Stimulated activated CD8-positive, alpha-beta memory T cell treated with anti-CD3 and anti-CD28 coated beads, Interleukin-7, amount 100 ng/mL, for 4 hours (primary cell): ENCODE data around the gene TNKS2.
A peak's percentile ranks its signal among the peaks of the same experiment; 100 is the strongest.
"Not testable (repeated sequence)": the region's sequence is repeated elsewhere in the genome, so short reads cannot be mapped to it uniquely, and the experiment has no call there.

Source experiments
- DNase-seq, 2 donors: peaks; one replicate each; pipeline ENCODE4 v3.0.0-alpha.2; 2020; ENCODE audit warnings: low read depth in 2 of 2

The TNKS2 gene

DNA sequence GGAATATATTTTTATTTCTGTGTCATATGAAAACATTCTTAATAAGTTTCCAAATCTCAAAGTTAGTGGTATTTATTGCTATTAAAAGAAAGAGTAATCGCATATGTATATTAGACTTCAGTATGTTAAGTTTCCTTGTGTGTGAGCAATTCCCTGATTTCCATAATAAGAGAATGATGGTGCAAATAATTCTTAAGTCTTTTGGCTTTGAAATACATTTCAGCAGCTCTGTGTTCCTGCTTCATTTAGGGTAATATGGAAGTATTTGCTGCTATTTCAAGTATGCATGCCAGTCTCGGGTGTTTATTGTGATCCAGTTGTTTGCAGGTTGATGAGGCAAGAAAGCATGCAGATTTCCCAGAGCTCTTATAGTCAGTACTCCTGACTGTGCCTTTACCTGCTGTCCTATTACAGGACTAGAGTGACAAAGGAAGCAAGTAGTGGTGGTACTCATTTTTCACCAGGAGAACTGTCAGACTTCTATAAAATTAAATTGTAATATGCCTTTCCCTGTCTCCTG is 67.4 kb downstream of the TNKS2 start:
- DNase-seq, result no peak

DNA sequence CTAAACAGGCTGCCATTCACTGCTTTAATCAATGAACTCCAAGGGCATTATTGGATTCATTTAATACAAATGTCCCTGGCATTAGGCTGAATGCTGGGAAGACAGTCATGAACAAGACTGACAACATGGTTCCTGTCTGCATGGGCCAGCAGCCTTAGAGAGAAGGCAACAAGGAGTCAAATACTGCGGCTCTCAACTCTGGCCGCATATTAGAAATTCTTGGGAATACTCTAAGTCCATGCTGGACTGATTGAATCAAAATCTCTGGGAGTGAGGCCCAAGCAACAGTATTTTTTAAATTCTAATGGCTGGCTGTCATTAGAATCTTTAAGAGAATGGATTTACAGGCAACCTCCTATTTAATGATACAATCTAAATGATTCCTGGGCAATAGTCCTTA is 76.9 kb downstream of the TNKS2 start:
- DNase-seq, result no peak

DNA sequence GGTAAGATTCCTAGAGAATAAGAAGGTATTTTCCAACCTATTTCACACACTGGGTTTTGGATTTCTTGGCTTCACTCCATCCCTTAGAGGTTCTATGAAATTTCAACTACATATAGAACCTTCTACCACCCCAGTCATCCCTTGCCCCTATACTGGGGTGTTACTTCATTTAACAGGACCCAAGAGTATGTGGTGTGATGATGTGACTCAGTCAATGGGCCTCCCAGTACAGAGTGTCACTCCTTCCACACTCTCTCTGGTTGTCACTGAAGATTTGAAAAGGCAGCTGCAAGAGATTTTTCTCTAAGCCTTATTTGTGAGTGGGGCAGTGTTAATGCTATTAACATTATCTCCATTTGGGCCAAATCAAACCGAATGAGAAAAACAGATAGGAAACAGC is 77.6 kb downstream of the TNKS2 start:
- no peak for DNase-seq

DNA sequence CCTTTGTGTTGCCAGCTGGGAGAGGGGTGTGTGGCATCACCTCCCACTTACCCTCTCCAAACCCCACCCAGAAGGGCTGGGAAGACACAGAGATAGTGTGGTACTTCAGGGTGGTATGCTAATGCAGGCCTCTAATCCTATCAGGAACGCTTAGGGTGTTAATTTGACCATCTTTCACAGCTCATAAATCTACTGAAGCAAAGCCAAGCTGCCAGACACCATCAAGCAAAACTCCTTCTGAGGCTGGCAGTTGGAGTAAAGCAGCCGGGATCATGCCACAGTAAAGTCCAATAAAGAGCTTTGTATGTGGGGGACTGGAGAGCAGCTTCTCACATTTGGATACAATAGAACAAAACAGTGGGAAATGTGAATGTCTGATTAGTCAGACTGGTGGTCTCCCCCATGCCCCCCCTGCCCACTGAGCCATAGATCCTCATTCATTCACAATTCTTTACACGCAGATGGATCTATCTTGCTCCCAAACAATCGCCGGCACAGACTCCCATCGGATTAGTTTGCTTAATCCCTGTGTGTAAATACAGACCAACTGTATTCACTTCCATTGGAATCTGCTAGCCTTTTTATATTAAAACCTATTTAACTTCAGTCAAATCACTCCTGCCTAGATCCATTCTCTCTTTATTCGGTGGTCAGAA is 81.4 kb downstream of the TNKS2 start:
- DNase-seq, result no peak

DNA sequence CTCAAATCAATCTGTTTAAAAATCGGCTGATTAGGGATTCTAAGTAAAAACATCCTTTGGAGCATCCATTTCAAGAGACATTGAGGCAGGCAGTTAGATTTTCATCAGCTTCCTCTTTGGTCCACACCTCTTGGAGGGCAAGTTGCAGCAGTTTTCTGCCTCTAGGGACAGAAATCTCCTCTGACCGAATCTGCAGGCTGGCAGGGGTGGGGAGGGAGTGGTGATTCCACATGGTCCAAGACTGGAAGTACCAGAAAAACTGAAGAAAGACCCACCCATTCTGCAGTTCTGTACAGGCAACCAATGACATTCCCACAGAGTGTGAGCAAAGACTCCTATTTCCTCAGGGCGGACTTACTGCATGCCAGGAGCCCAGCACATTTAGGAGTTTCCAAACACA is 82.1 kb downstream of the TNKS2 start:
- no peak for DNase-seq

DNA sequence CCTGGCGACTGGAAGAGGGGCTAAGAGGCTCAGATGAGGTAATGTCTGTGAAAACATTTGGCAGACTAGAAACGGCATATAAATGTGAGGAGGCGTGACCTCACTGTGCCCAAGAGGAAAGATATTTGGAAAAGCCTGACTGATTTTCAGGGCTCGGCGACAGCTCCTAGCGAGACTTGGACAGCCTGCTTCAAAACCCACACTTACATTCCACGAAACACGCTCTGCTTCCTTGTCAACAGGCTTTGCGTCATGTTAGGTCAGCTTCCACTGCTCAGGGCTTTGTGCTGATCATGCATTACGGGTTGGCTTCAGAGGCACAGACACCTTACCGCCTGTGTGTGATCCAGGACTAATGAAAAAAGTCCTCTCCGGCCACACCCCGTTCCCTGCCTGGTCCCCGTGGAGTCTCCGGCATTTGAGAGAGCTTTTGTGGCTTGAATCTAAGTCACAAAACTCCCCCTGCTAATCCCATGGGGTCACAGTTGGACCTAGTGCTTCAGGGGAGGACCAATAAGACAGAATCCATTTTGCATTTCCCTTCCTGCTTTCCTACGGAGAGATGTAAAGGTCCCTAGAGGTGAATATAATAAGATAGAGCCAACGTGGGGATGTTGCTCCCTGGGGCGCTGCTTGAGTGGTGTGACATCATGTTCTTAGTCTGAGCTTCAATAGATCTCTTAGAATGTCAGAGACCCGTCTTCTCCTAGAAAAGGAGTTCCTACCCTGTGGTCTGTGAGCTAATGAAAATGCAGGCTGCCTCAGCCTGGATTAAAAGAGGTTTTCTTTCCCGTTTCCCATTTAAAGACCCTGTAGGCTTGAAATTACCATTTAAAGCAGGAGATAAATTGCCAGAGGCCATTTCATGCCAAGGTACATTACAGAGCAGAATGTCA is 85.6 kb downstream of the TNKS2 start:
- no peak for DNase-seq

DNA sequence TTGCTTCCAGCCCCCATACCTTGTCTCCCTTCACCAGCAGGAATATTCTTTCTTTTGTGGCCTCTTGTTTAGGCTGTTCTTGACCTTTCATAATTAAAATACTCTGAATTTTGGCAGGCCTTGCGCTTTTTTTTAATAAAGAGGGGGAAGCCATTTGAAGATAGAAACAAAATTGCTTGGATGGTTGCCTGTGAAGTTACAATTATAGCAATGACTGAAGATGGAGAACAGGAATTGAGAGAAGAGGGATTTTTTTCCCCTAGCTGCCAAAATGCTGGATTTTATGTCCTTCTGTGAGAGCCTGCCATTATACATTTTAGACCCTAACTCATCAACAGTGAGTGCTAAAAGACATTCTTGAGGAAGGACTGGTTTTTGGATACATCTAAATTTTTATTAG is 86.3 kb downstream of the TNKS2 start:
- DNase-seq, result no peak

DNA sequence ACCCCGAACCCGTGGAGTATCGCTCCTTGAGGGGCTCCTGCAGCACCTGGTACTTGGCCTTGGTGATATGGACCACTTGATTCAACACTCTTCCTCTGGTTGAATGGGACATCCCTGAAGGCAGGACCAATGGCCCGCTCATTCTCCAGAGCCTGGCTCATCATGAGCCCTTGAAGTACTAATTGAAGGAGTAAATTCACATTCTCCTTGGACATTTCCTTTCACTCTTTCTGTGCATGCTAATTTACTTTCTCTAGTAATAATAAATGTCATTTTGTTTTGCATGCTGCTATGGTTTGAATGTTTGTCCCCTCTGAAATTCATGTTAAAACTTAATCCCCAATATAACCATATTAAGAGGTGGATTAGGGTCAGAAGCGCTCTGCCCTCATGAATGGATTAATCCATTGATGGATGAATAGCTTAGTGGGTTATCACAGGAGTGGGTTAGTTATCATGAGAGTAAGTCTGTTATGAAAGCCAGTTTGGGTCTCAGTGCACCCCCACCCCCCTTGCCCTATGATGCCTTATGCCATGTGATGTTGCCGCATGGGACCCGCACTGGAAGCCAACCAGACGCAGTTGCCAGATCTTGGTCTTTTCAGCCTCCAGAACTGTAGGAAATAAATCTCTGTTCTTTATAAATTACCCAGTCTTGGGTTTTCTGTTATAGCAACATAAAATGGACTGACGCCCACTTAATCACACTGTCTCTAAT is 87.3 kb downstream of the TNKS2 start:
- DNase-seq, result no peak

DNA sequence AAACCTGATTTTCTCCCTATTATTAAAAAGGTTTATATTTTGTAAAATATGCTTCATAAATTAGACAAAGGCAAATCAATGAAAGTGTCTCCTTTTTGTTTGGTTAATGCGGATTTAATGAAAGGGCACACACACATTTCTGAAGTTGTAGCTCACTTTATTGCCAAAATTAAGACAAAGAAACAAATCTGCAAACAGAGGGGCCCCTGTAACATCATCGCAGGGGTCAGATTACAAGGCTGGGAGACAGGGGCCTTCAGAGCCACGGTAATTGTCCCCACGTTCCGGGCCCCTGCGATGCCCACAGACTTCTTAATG is 88.7 kb downstream of the TNKS2 start:
- no peak for DNase-seq

DNA sequence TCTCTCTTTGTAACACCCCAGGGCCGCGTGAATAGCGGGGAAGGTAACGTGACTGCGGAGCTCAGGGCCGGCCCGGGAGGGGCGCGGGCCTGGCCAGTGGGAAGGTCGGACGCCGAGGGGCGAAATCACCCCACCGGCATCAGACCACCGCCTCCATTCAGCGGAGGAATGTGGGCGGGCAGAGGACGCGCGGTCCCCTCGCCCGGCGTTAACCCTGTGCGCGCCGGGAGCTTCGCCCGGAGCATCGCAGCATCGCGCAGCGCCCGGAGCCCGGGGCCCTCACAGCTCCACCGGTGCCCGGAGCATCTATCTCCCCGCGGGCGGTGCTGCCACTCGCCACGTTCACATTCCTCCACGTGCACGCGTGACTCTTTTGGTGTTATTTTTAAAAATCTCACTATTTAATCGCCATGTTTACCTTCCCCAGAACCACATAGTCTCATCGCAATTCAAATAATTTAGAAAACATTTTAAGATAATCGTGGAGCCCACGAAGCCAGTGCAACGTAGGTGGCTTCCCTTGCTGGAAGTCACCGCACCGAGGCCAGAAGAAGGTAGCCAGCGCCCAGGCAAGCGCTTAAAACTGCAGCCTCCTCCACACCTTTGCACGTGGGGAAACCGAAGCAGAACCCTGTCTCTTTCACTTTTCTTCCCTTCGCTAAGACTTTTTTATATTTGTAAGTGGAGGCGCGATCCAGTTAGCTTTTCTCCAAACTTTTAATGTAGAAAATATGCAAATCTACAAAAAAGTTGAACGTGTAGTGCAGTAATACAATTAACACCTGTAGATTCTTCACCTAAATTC is 89.2 kb downstream of the TNKS2 start:
- peak in 1 of 2 donors; percentile 15 for DNase-seq

DNA sequence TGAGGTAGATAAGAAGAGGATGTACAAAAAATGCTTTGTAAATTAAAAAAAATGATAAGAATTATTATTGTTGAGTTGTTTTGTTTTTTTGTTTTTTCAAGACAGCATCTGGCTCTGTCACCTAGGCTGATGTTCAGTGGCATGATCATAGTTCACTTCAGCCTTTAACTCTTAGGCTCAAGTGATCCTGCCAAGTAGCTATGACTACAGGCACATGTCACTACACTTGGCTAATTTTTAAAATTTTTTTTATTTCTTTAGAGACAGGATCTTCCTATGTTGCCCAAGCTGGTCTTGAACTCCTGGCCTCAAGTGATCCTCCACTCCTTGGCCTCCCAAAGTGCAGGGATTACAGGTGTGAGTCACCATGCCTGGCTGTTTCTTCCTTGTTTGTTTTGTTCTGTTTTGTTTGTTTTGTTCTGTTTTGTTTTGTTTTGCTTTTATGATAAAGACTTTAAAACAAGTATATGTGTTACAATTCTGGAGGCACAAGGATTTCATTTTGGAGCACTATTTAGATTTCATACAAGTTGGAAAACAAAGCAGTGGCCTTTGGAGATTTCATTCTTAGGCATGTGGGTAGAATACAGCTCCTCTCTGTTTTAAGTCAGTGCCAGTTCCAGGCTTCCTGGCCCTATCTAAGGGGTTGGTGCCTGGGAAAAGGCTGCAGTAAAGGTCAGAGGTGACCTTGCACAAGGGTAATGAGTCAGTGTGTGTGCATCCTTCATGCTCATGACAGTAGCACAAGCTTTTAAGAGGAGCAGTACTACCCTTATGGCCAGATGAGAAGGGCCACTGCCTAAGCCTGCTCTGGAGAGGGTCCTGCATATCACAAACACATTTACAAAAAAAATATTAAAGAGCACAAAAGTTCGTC is 93.1 kb downstream of the TNKS2 start:
- no peak for DNase-seq

DNA sequence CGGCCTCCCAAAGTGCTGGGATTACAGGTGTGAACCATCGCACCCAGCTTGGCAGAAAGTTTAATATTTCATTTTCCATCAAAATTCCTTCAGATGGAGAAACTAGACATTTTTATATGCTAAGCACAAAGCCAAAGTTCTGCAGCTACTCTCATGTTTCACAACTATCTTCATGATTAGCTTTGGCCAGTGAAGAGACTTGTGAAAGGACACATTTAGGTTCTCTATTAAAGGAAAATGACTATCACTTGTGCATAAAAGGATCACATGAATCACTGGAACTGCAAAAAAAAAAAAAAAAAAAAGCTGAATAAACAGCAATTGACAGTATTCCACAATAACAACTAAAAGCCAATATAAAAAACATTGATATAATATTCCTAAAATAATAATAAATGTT is 94.8 kb downstream of the TNKS2 start:
- DNase-seq, result no peak

DNA sequence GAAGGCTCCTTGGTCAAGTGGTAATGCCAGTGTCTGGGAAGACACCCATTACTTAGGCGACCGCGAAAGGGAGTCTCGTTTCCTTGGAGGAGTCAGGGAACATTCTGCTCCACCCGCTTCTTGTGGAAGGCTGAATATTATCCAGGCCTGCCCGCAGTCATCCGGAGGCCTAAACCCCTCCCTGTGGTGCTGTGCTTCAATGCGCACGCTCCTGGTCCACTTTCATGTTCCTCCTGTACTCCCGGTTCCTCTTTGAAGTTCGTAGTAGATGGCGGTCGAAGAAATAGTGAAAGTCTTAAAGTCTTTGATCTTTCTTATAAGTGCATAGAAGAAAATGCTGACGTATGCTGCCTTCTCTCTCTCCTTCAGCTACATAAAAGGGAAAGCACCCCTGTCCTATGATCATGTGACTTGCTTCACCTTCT is 96.0 kb downstream of the TNKS2 start:
- DNase-seq, result not testable (repeated sequence)

DNA sequence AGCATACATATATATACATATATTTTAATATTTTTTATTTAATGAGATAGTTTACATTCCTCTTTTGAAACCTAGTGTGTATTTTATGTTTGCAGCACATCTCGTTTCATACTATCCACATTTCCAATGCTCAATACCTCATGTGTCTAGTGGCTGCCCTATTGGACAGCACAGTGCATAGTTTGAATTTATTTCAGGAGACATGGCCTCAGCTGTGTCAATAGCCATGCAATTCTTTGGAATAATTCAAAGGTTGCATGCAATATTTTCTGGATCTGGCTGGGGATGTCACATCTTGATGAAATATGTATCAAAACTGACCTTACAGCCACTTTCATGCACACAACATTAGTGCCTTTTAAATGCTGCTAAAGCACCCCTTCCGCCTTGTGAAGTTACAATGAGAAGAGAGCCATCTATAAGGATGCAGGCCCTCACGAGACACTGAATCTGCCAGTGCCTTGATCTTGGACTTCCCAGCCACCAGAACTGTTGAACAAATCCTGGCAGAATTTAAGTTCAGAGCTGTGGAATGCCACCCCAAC is 98.1 kb downstream of the TNKS2 start:
- no peak for DNase-seq

DNA sequence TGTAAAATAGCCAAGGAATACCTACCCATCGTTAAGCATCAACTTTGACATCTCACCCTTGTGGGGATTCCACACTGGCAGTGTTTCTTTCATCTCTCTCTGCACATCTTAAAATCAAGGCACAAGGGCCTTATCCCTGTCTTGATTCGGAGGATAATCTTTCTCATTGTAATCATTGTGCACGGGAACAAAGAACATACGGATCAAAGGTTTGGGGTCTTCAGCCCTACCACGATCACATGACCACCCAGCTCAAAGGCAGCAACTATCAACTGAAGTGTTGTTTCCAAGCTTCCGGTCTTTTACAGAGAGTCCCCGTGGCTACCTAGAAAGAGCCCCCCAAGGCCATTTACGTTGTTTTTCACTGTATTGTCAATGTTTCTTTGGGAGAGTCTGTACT is 99.2 kb downstream of the TNKS2 start:
- DNase-seq, result no peak

DNA sequence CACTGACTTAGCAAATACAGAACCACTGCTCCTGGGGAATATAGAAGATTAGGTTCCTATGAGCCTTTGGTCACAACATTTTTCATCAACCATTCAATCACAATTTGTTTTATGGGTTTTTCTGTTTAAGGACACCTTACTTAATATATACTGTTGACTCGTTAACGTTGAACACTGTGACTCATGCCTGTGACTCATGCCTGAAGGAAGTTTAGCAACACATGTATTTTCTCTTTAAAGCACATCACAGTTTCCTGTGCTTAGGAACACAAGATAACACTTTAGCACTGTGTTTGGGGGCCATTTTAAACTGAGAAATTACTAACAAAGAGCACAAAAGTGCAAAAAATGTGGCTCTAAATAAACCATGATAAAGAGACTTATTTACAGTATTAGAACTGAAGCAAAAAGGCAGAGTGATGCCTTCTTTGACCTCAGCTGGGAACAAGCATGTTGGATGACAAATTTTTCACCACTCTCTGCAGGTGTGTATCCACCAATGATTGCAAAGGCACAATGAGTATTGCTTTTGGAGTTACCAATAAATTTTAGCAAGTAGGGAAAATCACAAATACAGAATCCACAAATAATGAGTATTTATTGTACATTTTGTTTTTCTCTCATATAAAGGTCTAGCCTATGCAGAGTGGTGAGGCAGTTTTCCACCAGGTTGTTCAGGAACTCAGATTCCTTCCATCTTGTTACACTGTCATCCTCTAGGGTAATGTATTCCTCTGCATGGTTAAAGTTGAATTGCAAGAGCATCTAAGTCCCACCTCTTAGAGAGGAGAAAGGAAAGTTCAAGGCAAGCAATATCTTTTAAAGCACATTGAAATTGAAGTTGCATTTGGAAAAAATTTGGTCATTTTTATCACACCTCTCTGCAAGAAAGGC is 103.8 kb downstream of the TNKS2 start:
- peak; percentile 43 to 66 for DNase-seq

DNA sequence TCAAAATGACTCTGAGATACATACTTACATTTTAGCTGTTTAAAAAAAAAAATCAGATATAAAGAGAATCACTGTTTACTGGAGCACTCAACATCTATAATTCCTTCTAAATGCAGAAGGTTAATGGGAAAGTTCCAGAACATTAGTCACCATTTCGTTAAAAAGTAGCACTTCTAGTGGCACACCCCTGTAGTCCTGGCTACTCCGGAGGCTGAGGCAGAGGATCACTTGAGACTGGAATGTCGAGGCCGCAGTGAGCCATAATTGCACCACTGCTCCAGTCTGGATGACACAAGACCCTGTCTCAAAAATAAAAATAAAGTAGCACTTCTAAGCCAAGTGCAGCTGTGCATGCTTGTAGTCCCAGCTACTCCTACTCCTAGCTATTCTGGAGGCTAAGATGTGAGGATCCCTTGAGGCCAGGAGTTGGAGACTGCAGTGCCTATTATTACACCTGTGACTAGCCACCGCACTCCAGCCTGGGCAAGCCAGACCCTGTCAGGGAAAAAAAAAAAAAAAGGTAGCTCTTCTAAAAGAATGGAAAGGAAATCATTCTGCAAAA is 108.9 kb downstream of the TNKS2 start:
- no peak for DNase-seq

DNA sequence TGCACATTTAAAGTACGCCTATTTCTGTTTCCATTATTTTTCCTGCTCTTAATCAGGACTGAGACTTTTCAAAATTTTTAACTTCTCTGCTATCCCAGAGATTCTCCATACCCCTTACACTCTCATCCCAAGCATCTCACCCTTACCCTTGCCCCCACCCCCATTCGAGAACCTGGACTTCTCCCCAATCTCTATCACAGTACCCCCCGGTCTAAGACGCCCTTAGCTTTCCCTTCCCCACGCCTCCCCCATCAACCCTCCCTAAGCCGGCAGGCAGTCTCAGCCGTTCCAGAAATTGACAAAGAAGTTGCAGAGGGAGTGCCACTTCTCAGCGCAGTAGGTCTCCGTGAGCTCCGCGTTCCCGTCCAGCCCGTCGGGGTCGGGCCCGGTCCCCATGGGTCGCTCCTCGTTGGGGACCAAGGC is 109.7 kb downstream of the TNKS2 start:
- DNase-seq, result no peak
